Stimulated activated CD4-positive, alpha-beta T cell treated with anti-CD3 and anti-CD28 coated beads, Interleukin-12 subunit alpha, Interleukin-12 subunit beta, amount 100 ng/mL, for 24 hours (primary cell): Measurements from ENCODE around the gene CCDC74A.
"Not testable (repeated sequence)": the region's sequence is repeated elsewhere in the genome, so short reads cannot be mapped to it uniquely, and the experiment has no call there.

ENCODE experiments used
- DNase-seq, 2 experiments: peaks; one replicate each; pipeline ENCODE4 v3.0.0-alpha.2; 2020; ENCODE audit warnings: low read depth in 2 of 2

Gene CCDC74A

GRCh38 chr2:131556998-131557397, 29.3 kb downstream of the CCDC74A start:
- DNase-seq: no peak

- no peak for DNase-seq
These were observed 30.1 kb downstream of the CCDC74A start for GRCh38 chr2:131557558-131558321.

- DNase-seq: no peak
These were observed 38.7 kb downstream of the CCDC74A start for GRCh38 chr2:131566371-131566770.

- no peak for DNase-seq
These were observed 40.2 kb downstream of the CCDC74A start for GRCh38 chr2:131567891-131568290.

GRCh38 chr2:131568401-131568800, 40.7 kb downstream of the CCDC74A start:
- not testable (repeated sequence) for DNase-seq

- no peak for DNase-seq
These were observed 44.5 kb downstream of the CCDC74A start for GRCh38 chr2:131572175-131572574.

GRCh38 chr2:131577812-131578211, 50.1 kb downstream of the CCDC74A start:
- no peak for DNase-seq

GRCh38 chr2:131580187-131580586, 52.5 kb downstream of the CCDC74A start:
- DNase-seq: no peak
